ENCODE data around the gene PDE4B.

DNA sequence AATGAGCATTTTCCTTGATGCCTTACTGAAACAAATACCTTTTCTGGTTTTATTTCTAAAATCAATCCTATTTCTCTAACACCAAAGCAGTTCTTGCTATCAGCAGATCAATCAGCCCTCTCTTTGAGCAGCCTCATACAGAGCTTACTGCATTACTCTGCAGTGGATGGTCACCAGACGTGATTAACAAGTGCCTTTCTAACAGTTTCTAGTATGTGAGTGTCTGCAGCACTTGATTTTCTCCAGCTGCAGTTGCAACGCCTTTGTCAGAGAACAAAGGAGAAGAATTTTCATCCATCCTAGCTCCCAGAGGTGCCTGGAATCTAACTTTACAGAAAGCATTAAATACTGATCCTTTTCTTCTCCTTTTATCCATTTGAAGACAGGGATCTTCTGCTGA lies 563.9 kb downstream of the PDE4B start:
- TF ChIP-seq, protein P1, sequence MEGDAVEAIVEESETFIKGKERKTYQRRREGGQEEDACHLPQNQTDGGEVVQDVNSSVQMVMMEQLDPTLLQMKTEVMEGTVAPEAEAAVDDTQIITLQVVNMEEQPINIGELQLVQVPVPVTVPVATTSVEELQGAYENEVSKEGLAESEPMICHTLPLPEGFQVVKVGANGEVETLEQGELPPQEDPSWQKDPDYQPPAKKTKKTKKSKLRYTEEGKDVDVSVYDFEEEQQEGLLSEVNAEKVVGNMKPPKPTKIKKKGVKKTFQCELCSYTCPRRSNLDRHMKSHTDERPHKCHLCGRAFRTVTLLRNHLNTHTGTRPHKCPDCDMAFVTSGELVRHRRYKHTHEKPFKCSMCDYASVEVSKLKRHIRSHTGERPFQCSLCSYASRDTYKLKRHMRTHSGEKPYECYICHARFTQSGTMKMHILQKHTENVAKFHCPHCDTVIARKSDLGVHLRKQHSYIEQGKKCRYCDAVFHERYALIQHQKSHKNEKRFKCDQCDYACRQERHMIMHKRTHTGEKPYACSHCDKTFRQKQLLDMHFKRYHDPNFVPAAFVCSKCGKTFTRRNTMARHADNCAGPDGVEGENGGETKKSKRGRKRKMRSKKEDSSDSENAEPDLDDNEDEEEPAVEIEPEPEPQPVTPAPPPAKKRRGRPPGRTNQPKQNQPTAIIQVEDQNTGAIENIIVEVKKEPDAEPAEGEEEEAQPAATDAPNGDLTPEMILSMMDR (IDR thresholded peaks at IDR 0.05), result no peak
- TF ChIP-seq POLR2A (IDR thresholded peaks at IDR 0.05), result no peak
